ENCODE data around the gene SPAG16. TPM values are rescaled to one million over a fixed set of nuclear protein-coding genes. Genes with fewer than 3 reads are reported as not detected.
A peak's percentile ranks its signal among the peaks of the same experiment; 100 is the strongest.

SPAG16 gene
- total and polyA plus RNA-seq, 2 donors from 2014 or later = 35.9 to 38.5 TPM

- intact Hi-C loops (cut with DNase I) = no loop called here
- FAIRE-seq (no peak), DNase-seq (no peak)
These were observed 159.7 kb downstream of the SPAG16 start for GRCh38 chr2:213443921-213444320.

GRCh38 chr2:213451542-213452239 is 167.4 kb downstream of the SPAG16 start:
- DNase-seq (peak in 4 of 5 donors; percentile 44 to 78 (median 56)), FAIRE-seq (no peak)
- H3K27me3 ChIP-seq (ENCODE audit: control insufficient read depth, insufficient read depth, low read length) = no peaks in the 10 kb centered on the region
- intact Hi-C loops (cut with DNase I) = no loop called here
- no peak for TF ChIP-seq CTCF (IDR thresholded peaks at IDR 0.05; ENCODE audit: borderline replicate concordance, extremely low read depth, insufficient read depth)
- H3K4me3 ChIP-seq (ENCODE audit: low read length in 3 of 3) = no peak overlapping the region
- no peaks in the 10 kb centered on the region for H3K36me3 ChIP-seq (ENCODE audit: control insufficient read depth in 2 of 3, insufficient read depth in 3 of 3, low read length in 3 of 3)
- no peaks in the 10 kb centered on the region for H3K4me1 ChIP-seq (ENCODE audit: control insufficient read depth in 2 of 3, insufficient read depth in 2 of 3, low read depth in 1 of 3, low read length in 3 of 3)
- H3K9me3 ChIP-seq (ENCODE audit: control insufficient read depth in 2 of 3, insufficient read depth in 1 of 3, low read length in 3 of 3) = peaks cover 0 to 13% (median 0%) of the 10 kb centered on the region in 3 donors
- no peak overlapping the region for H3K27ac ChIP-seq (ENCODE audit: low read depth in 2 of 2, low read length in 2 of 2)
- no peak overlapping the region for H3K9ac ChIP-seq (ENCODE audit: low read length in 3 of 3)

More at GRCh38 chr2:213443921-213444320, 159.7 kb downstream of the SPAG16 start:
- Histone ChIP-seq H3K4me1 (ENCODE audit: control insufficient read depth in 2 of 3, insufficient read depth in 2 of 3, low read depth in 1 of 3, low read length in 3 of 3) (no peaks in the 10 kb centered on the region), H3K27ac (ENCODE audit: low read depth in 2 of 2, low read length in 2 of 2) (no peak overlapping the region), H3K36me3 (ENCODE audit: control insufficient read depth in 2 of 3, insufficient read depth in 3 of 3, low read length in 3 of 3) (no peaks in the 10 kb centered on the region), H3K9me3 (ENCODE audit: control insufficient read depth in 2 of 3, insufficient read depth in 1 of 3, low read length in 3 of 3) (peaks cover 0 to 11% (median 0%) of the 10 kb centered on the region in 3 donors), H3K9ac (ENCODE audit: low read length in 3 of 3) (no peak overlapping the region), H3K27me3 (ENCODE audit: control insufficient read depth, insufficient read depth, low read length) (no peaks in the 10 kb centered on the region), H3K4me3 (ENCODE audit: low read length in 3 of 3) (no peak overlapping the region)
- TF ChIP-seq CTCF (IDR thresholded peaks at IDR 0.05; ENCODE audit: borderline replicate concordance, extremely low read depth, insufficient read depth) = no peak

- Histone ChIP-seq H3K27me3 (ENCODE audit: control insufficient read depth, insufficient read depth, low read length) (no peaks in the 10 kb centered on the region), H3K36me3 (ENCODE audit: control insufficient read depth in 2 of 3, insufficient read depth in 3 of 3, low read length in 3 of 3) (no peaks in the 10 kb centered on the region), H3K4me3 (ENCODE audit: low read length in 3 of 3) (no peak overlapping the region), H3K9ac (ENCODE audit: low read length in 3 of 3) (no peak overlapping the region), H3K4me1 (ENCODE audit: control insufficient read depth in 2 of 3, insufficient read depth in 2 of 3, low read depth in 1 of 3, low read length in 3 of 3) (no peaks in the 10 kb centered on the region), H3K27ac (ENCODE audit: low read depth in 2 of 2, low read length in 2 of 2) (no peak overlapping the region), H3K9me3 (ENCODE audit: control insufficient read depth in 2 of 3, insufficient read depth in 1 of 3, low read length in 3 of 3) (no peaks in the 10 kb centered on the region)
- peak in 1 of 5 donors; percentile 44 for DNase-seq
- no peak for TF ChIP-seq CTCF (IDR thresholded peaks at IDR 0.05; ENCODE audit: borderline replicate concordance, extremely low read depth, insufficient read depth)
- intact Hi-C loops (cut with DNase I) = no loop called here
- no peak for FAIRE-seq
These were observed 171.2 kb downstream of the SPAG16 start for GRCh38 chr2:213455316-213456008.

Data from kidney (tissue), 14 donors.